Activated CD8-positive, alpha-beta memory T cell treated with anti-CD3 and anti-CD28 coated beads, Interleukin-2, amount 50 U/mL, for 24 hours (primary cell): ENCODE measurements around the gene TUBB1.
"Not testable (repeated sequence)": the region's sequence is repeated elsewhere in the genome, so short reads cannot be mapped to it uniquely, and the experiment has no call there.

Experiments used
- DNase-seq: peaks from one replicate; pipeline ENCODE4 v3.0.0-alpha.2; 2020; ENCODE audit errors: extremely low read depth

Gene TUBB1

GRCh38 chr20:59006167-59006863 is 12.9 kb upstream of the TUBB1 start:
- no peak for DNase-seq

- no peak for DNase-seq
Measured at GRCh38 chr20:59006864-59007664, 12.2 kb upstream of the TUBB1 start, which contains the start of gene CTSZ. Gene CTSZ, minus strand, starts transcription at chr20:59007254. Its CDS starts 126 bp downstream, at chr20:59007128.

- DNase-seq, result no peak
Measured at GRCh38 chr20:59007665-59008511, 11.3 kb upstream of the TUBB1 start.

GRCh38 chr20:59008715-59009336 is 10.4 kb upstream of the TUBB1 start:
- no peak for DNase-seq

- DNase-seq, result no peak
Measured at GRCh38 chr20:59010321-59010994, 8.8 kb upstream of the TUBB1 start.

- DNase-seq, result no peak
Measured at GRCh38 chr20:59010995-59011873, 8.0 kb upstream of the TUBB1 start.

- DNase-seq, result not testable (repeated sequence)
Measured at GRCh38 chr20:59011874-59012157, 7.4 kb upstream of the TUBB1 start.

GRCh38 chr20:59013031-59013951 is 5.9 kb upstream of the TUBB1 start:
- no peak for DNase-seq

GRCh38 chr20:59013959-59014608 is 5.1 kb upstream of the TUBB1 start:
- DNase-seq, result no peak

GRCh38 chr20:59014680-59015389 is 4.4 kb upstream of the TUBB1 start:
- DNase-seq, result no peak

GRCh38 chr20:59015411-59015810 is 3.8 kb upstream of the TUBB1 start:
- no peak for DNase-seq

GRCh38 chr20:59015812-59016711 is 3.2 kb upstream of the TUBB1 start:
- DNase-seq, result no peak

GRCh38 chr20:59016795-59017492 is 2.3 kb upstream of the TUBB1 start:
- DNase-seq, result no peak

GRCh38 chr20:59017493-59018231 is 1.6 kb upstream of the TUBB1 start:
- DNase-seq, result no peak

GRCh38 chr20:59018817-59019216 is 412 bp upstream of the TUBB1 start:
- DNase-seq, result no peak
